Lower leg skin (tissue), 3 donors: ENCODE data around the gene ZNF213.

Source experiments
- CTCF ChIP-seq, 3 donors: fragments of 450-650 bp; IDR thresholded peaks; one replicate each; pipeline ENCODE4 v1.5.1; 2016; ENCODE audit warnings: antibody characterized with exemption in 3 of 3, mild to moderate bottlenecking in 3 of 3, moderate library complexity in 2 of 3
- POLR2A ChIP-seq, 2 donors: fragments of 450-650 bp; IDR thresholded peaks; one replicate each; pipeline ENCODE4 v1.6.1; 2016 to 2017; ENCODE audit warnings: antibody characterized with exemption in 2 of 2, mild to moderate bottlenecking in 1 of 2, moderate library complexity in 1 of 2

GRCh38 chr16:3171181-3171854 is 36.5 kb downstream of the ZNF213 start:
- TF ChIP-seq CTCF (IDR thresholded peaks at IDR 0.05) = no peak
- TF ChIP-seq POLR2A (IDR thresholded peaks at IDR 0.05) = no peak
